ENCODE measurements around the gene TMEM60. TPM values are rescaled to one million over a fixed set of nuclear protein-coding genes. Genes with fewer than 3 reads are reported as not detected.

The TMEM60 gene
- total RNA-seq (10.6 and 12.6 TPM in 2 replicates), polyA plus RNA-seq (42.6 and 44.4 TPM in 2 replicates)

- Histone ChIP-seq H3K9me3 (ENCODE audit: low read depth) (no peaks in the 10 kb centered on the region), H3K27me3 (no peaks in the 10 kb centered on the region), H3K36me3 (peaks cover 4% of the 10 kb centered on the region), H3K27ac (peak within 1 kb of the TSS; percentile 85), H3K4me3 (peak within 1 kb of the TSS; percentile 90), H3K4me1 (ENCODE audit: low read depth) (peaks cover 22% of the 10 kb centered on the region)
- peak; percentile 58 for TF ChIP-seq CTCF (IDR thresholded peaks at IDR 0.05; ENCODE audit: low read depth, low read length)
- DNase-seq (ENCODE audit: low read depth in 1 of 2, low spot score in 1 of 2), result peak; percentile 99 to 100
Measured at GRCh38 chr7:77798394-77799077, at the start of gene TMEM60, which contains the start of gene PHTF2. Gene TMEM60 (minus strand): TSS chr7:77798434. CDS start chr7:77794373, 4,061 bp downstream. Gene PHTF2 (plus strand): TSS chr7:77798773.

GRCh38 chr7:77846317-77847092, 48.3 kb upstream of the TMEM60 start:
- no peak overlapping the region for H3K27ac ChIP-seq
- no peaks in the 10 kb centered on the region for H3K36me3 ChIP-seq
- H3K4me3 ChIP-seq, result no peak overlapping the region
- no peaks in the 10 kb centered on the region for H3K9me3 ChIP-seq (ENCODE audit: low read depth)
- no peak for DNase-seq (ENCODE audit: low read depth in 1 of 2, low spot score in 1 of 2)
- peaks cover 4% of the 10 kb centered on the region for H3K4me1 ChIP-seq (ENCODE audit: low read depth)
- no peaks in the 10 kb centered on the region for H3K27me3 ChIP-seq
- TF ChIP-seq CTCF (IDR thresholded peaks at IDR 0.05; ENCODE audit: low read depth, low read length), result no peak

- H3K9me3 ChIP-seq (ENCODE audit: low read depth), result no peaks in the 10 kb centered on the region
- H3K4me1 ChIP-seq (ENCODE audit: low read depth), result peaks cover 17% of the 10 kb centered on the region
- no peaks in the 10 kb centered on the region for H3K27me3 ChIP-seq
- TF ChIP-seq CTCF (IDR thresholded peaks at IDR 0.05; ENCODE audit: low read depth, low read length), result no peak
- no peak overlapping the region for H3K27ac ChIP-seq
- no peak for DNase-seq (ENCODE audit: low read depth in 1 of 2, low spot score in 1 of 2)
- no peak overlapping the region for H3K4me3 ChIP-seq
- no peaks in the 10 kb centered on the region for H3K36me3 ChIP-seq
Measured at GRCh38 chr7:77843194-77843593, 45.0 kb upstream of the TMEM60 start.

DNA sequence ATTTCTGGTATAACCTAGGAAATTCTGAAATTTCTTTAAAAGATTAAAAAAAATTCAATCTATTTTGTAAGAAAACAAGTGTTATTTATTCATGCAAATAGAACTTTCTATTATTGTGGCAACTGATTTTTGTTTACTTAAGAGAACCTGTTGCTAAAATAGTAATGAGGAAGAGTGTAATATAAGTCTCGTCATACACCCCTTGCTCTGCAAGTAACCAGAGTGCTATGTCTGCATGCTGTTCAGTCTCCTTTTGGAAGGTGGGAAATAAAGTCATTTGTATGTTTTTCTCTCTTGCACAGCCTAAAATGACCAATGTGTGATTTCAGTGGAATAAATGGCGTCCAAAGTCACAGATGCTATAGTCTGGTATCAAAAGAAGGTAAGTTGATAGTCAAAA, 41.7 kb upstream of the TMEM60 start:
- H3K27me3 ChIP-seq, result no peaks in the 10 kb centered on the region
- H3K4me3 ChIP-seq, result no peak overlapping the region
- H3K27ac ChIP-seq, result no peak overlapping the region
- no peaks in the 10 kb centered on the region for H3K9me3 ChIP-seq (ENCODE audit: low read depth)
- H3K36me3 ChIP-seq, result no peaks in the 10 kb centered on the region
- peaks cover 31% of the 10 kb centered on the region for H3K4me1 ChIP-seq (ENCODE audit: low read depth)
- no peak for TF ChIP-seq CTCF (IDR thresholded peaks at IDR 0.05; ENCODE audit: low read depth, low read length)
- no peak for DNase-seq (ENCODE audit: low read depth in 1 of 2, low spot score in 1 of 2)

DNA sequence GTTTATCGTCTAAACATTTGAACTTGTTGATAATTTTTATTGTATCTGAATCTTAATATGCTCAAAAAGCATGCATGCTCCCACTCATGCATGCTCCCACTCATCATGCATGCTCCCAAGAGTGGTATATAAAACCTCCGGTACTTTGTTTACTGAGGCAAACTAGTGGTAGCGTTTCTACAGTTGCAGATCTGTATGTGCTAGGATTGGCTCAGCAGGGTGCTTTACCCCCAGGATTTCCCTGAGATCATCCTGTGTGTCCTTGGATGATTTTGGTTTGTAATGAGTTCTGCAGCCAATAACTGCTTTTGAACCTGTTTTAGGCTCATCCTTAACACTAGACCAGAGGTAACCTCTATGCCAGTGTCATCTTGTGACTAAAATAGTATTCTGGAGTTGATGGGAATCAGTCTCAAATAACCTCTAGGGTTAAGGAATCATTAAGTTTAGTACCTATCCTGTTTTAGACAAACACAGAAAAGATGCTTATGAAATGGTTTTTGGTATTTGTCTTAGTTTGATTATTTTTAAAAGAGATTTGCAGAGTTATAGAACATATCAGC, 40.8 kb upstream of the TMEM60 start:
- no peak overlapping the region for H3K4me3 ChIP-seq
- no peak overlapping the region for H3K27ac ChIP-seq
- H3K36me3 ChIP-seq, result no peaks in the 10 kb centered on the region
- no peaks in the 10 kb centered on the region for H3K9me3 ChIP-seq (ENCODE audit: low read depth)
- TF ChIP-seq CTCF (IDR thresholded peaks at IDR 0.05; ENCODE audit: low read depth, low read length), result no peak
- H3K27me3 ChIP-seq, result no peaks in the 10 kb centered on the region
- no peak for DNase-seq (ENCODE audit: low read depth in 1 of 2, low spot score in 1 of 2)
- peaks cover 39% of the 10 kb centered on the region for H3K4me1 ChIP-seq (ENCODE audit: low read depth)
